Embryonic facial prominence (tissue), 1 donor: ENCODE measurements around the gene KLHL2.

Source experiments
- DNase-seq: peaks from one replicate; pipeline ENCODE4 v3.0.0-alpha.2; 2016; ENCODE audit errors: extremely low spot score

KLHL2 gene

DNA sequence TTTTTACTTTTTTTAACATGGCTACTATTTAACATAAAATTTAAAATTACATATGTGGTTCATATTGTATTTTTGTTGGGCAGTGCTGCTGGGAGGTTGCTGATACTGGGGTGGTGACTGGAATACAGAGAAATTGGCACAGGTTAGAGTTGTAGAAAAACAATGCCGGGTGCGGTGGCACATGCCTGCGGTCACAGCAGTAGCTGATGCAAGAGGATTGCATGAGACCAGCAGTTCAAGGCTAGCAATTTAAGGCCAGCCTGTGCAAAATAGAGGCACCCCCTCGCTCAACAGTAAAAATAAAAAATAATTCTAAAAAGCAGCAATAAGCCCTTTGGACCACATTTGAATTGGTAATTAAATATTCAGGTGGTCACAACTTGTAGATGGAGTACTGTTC, 159.7 kb downstream of the KLHL2 start:
- DNase-seq, result no peak

DNA sequence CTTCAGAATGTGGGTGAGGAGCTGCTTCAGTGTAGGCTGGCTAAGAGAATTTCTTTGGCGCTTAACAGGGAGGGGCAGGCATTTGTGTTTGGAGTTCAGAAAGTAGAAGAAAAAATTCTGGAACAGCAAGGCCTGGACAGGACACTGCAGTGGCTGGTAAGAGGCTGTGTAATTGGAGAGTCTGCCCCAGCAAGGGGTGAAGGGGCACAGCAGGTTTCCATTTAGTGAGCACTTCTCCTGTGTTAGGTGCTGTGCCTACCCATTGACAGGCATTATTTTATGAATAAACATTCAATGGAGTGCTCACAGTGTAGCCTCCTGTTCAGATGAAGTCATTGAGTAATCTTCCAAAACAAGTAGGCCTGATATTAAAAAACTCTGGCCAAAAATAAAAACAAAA, 160.8 kb downstream of the KLHL2 start:
- DNase-seq, result no peak

GRCh38 chr4:165368567-165368966, 161.2 kb downstream of the KLHL2 start:
- no peak for DNase-seq

- DNase-seq, result no peak
Measured at GRCh38 chr4:165369522-165369921, 162.2 kb downstream of the KLHL2 start.

DNA sequence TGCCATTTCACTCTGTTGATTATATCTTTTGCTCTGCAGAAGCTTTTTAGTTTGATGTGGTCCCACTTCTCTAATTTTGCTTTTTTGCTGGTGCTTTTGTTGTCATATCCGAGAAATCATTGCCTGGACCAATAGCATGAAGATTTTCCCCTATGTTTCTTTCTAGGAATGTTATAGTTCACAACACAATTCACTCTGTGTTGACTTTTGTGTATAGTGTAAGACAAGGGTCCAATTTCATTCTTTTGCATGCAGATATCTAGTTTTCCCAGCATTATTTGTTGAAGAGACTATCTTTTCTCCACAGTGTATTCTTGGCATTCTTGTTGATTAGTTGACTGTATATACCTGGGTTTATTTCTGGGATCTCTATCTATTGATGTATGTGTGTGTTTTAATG, 163.2 kb downstream of the KLHL2 start:
- DNase-seq, result no peak
